HG03103 (cell line): Measurements from ENCODE around the gene NDUFB7.
A peak's percentile ranks its signal among the peaks of the same experiment; 100 is the strongest.
"Not testable (repeated sequence)": the region's sequence is repeated elsewhere in the genome, so short reads cannot be mapped to it uniquely, and the experiment has no call there.

Experiments used
- ATAC-seq: cut with Tn5 transposase; IDR thresholded peaks from one replicate; pipeline ENCODE4 v1.9.1; 2021; ENCODE audit warnings: low read depth; ENCODE audit not compliant: unreplicated experiment

Gene NDUFB7

GRCh38 chr19:14554382-14554812 is 17.5 kb downstream of the NDUFB7 start:
- no peak for ATAC-seq

DNA sequence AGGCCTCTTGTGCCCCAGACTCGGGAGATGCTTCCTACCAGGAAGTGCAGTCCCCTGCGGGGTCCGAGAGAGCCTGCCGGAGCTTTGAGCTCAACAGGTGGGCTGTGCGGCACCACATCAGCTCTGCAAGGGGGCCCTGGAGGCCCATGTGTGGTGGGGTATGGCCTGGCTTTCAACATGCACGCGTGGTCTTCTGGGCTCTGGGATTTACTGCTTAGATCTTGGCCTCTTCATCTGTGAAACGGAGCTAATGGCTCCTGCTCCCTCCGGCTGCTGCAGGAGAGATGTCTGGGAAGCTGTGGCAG is 18.0 kb downstream of the NDUFB7 start:
- no peak for ATAC-seq

- no peak for ATAC-seq
These were observed 18.6 kb downstream of the NDUFB7 start for GRCh38 chr19:14553042-14553938.

GRCh38 chr19:14552006-14552360 is 19.9 kb downstream of the NDUFB7 start:
- ATAC-seq = not testable (repeated sequence)

DNA sequence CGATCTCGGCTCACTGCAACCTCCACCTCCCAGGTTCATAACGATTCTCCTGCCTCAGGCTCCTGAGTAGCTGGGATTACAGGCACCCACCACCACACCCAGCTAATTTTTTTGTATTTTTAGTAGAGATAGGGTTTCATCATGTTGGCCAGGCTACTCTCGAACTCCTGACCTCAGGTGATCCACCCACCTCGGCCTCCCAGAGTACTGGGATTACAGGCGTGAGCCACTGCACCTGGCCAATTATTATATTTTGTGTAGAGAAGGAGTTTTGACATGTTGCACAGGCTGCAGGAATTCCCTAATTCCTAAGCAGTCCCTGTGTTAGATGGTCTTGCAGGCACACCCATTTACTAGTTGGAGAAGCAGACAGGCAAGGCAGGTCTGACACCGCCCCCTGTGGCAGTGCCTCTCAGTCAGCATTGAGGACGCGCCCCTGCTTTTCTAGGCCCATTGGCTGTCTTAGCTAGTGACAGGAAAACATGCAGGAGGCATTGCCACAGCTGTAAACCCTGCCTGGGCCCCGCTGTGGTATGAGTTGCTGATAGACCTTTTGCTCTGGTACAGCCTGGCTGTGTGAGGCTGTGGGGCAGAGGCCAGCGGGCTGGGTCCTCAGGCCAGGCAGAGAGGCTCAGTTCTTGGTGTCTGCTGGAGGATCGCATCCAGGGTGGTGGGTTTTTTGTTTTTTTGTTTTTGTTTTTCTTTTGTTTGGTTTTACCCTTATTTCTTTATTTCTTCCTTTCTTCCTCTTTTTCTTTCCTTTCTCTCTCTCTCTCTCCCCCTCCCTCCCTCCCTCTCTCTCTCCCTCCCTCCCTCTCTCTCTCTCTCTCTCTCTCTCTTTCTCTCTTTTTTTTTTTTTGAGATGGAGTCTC is 20.5 kb downstream of the NDUFB7 start:
- ATAC-seq = not testable (repeated sequence)

GRCh38 chr19:14550201-14550754 is 21.6 kb downstream of the NDUFB7 start:
- no peak for ATAC-seq

GRCh38 chr19:14545716-14546082 is 26.2 kb downstream of the NDUFB7 start:
- no peak for ATAC-seq

GRCh38 chr19:14544977-14545715 is 26.7 kb downstream of the NDUFB7 start:
- ATAC-seq = no peak

- no peak for ATAC-seq
These were observed 27.8 kb downstream of the NDUFB7 start for GRCh38 chr19:14544047-14544446.

- no peak for ATAC-seq
These were observed 29.0 kb downstream of the NDUFB7 start for GRCh38 chr19:14542711-14543328.

DNA sequence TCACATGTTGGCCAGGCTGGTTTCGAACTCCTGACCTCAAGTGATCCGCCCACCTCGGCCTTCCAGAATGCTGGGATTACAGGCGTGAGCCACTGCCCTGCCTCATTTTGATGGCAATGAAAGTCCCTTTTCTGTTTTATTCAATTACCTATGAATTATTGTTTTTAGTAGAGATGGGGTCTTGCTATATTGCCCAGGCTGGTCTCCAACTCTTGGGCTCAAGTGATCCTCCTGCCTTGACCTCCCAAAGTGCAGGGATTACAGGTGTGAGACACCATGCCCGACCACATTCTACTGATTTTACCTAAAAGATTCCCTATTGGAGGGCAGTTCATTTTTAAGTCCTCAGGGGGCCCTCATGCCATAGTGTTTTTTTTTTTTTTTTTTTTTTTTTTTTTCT is 29.9 kb downstream of the NDUFB7 start:
- not testable (repeated sequence) for ATAC-seq

DNA sequence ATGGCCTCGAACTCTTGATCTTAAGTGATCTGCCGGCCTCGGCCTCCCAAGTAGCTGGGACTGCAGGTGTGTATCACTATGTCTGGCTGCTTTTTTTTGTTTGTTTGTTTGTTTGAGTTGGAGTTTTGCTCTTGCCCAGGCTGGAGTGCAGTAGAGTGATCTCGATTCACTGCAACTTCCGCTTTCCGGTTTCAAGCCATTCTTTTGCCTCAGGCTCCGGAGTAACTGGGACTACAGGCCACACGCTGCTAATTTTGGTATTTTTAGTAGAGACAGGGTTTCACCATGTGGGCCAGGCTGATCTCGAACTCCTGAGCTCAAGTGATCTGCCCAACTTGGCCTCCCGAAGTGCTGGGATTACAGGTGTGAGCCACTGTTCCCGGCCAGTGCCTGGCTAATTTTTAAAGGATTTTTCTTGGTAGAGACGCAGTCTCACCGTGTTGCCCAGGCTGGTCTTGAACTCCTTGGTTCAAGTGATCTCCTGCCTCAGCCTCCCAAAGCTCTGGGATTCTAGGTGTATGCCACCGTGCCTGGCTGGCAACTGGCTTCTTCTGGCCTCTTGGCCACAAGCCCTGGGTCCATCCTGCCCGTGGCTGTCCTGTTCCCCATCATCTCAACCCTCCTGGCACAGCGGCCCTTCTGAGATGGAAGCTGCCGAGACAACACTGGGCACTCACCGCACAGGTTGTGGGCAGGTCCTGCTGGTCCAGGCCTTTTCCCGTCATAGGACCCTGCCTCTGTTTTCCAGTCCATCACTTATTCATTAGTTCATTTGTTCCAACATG is 30.9 kb downstream of the NDUFB7 start:
- ATAC-seq = no peak

- no peak for ATAC-seq
These were observed 34.8 kb downstream of the NDUFB7 start for GRCh38 chr19:14536926-14537692.

DNA sequence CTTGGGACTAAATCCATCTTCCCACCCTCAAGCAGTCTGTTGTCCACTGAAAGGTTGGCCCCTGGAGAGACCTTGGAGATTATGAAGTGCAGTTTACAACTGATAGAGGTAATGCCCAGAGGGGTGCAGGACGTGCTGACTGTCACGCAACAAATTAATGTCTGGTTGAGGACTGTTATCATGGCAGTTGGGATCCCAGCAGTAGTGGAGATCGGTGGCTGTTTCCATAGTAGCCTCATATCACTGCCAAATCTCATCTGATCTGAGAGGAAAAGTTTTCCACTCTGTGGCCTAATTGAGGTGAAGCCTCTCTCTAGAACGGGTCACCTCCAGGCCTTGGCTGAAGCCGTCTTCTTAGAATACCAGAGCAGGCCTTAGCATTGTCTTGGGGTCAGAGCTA is 38.4 kb downstream of the NDUFB7 start:
- ATAC-seq = no peak

DNA sequence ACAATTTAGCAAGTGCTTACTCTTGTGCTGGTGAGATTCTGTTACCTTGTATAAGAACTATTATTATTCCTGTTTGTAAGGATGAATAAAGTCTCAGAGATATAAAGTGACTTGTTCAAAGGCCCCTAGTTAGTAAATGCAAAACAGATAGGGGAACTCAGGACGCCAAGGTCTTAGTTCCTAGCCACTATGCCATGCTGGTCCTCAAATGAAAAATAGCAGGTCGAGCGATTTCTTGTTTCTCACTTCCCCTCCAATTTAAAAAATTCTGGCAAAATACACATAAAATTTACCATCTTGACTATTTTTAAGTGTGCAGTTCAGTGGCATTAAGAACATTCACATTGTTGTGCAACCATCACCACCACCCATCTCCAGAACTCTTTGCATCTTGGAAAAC is 41.4 kb downstream of the NDUFB7 start:
- ATAC-seq = no peak

DNA sequence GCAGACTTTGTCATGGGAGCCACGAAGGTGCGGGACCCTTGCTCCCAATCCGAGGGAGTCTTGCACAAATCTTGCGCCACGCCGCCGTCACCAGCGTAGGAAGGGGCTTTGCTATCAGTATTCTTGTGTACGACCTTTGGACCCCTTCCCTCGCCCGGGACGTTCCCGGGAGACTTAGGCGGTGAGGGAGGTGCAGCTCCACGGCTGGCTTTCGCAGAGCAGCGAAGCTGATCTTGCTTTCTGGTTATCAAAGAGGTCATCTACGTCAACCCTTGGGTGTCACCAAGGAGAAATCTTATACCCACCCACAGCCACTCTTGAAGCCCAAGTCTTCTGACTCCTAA is 41.9 kb downstream of the NDUFB7 start:
- ATAC-seq = no peak

GRCh38 chr19:14529254-14530004 is 42.4 kb downstream of the NDUFB7 start, which contains the start of gene TECR:
TSS of gene TECR (plus strand) at chr19:14529594. CDS start at chr19:14529697, 103 bp downstream.
- ATAC-seq = peak; percentile 78
